ENCODE data around the gene CDC25B. TPM values are rescaled to one million over a fixed set of nuclear protein-coding genes. Genes with fewer than 3 reads are reported as not detected.

CDC25B gene
- total and polyA plus RNA-seq, 2 of the 13 experiments (the other 11 are each of a cell fraction or from before 2014, with no cell fraction given), result 14.5 to 19.4 TPM

- TF ChIP-seq BCL6 (CRISPR knock-in tag; IDR thresholded peaks at IDR 0.05) (0 out of 2 replicates have a peak, but pooled peaks have one; percentile 6), HMGXB3 (CRISPR knock-in tag; IDR thresholded peaks at IDR 0.05; ENCODE audit: borderline replicate concordance) (0 out of 2 replicates have a peak, but pooled peaks have one; percentile 33), ZNF616 (CRISPR knock-in tag; IDR thresholded peaks at IDR 0.05; ENCODE audit: low read depth) (peak; percentile 47; the same call in 1 of the 2 replicates), CREB1 (IDR thresholded peaks at IDR 0.05) (no peak), CREB1 (CRISPR knock-in tag; IDR thresholded peaks at IDR 0.05) (no peak), ZNF225 (CRISPR knock-in tag; IDR thresholded peaks at IDR 0.05) (peak; percentile 92), ZNF776 (CRISPR knock-in tag; IDR thresholded peaks at IDR 0.05) (no peak), BCL3 (CRISPR knock-in tag; IDR thresholded peaks at IDR 0.05) (0 out of 2 replicates have a peak, but pooled peaks have one; percentile 4), TCF7 (IDR thresholded peaks at IDR 0.05; ENCODE audit: low read depth) (no peak), TIGD3 (CRISPR knock-in tag; IDR thresholded peaks at IDR 0.05; ENCODE audit: borderline replicate concordance) (no peak), MAFG (CRISPR knock-in tag; IDR thresholded peaks at IDR 0.05) (no peak), RFX3 (CRISPR knock-in tag; IDR thresholded peaks at IDR 0.05) (no peak), NRL (CRISPR knock-in tag; IDR thresholded peaks at IDR 0.05; ENCODE audit: borderline replicate concordance) (peak; percentile 95), ZNF781 (CRISPR knock-in tag; IDR thresholded peaks at IDR 0.05; ENCODE audit: borderline replicate concordance, not compliant biosample characterization) (no peak), ARID2 (CRISPR knock-in tag; IDR thresholded peaks at IDR 0.05; ENCODE audit: borderline replicate concordance) (no peak), ZNF597 (CRISPR knock-in tag; IDR thresholded peaks at IDR 0.05) (no peak), ZNF766 (CRISPR knock-in tag; IDR thresholded peaks at IDR 0.05; ENCODE audit: borderline replicate concordance) (no peak), ARNT2 (CRISPR knock-in tag; IDR thresholded peaks at IDR 0.05; ENCODE audit: low read depth) (no peak), TFDP2 (CRISPR knock-in tag; IDR thresholded peaks at IDR 0.05) (peak; percentile 6; the same call in 1 of the 2 replicates), CREBL2 (CRISPR knock-in tag; IDR thresholded peaks at IDR 0.05; ENCODE audit: borderline replicate concordance) (0 out of 2 replicates have a peak, but pooled peaks have one; percentile 55), ZNF678 (CRISPR knock-in tag; IDR thresholded peaks at IDR 0.05) (no peak)
These were observed 10.0 kb upstream of the CDC25B start (continued) for GRCh38 chr20:3786126-3786484.

Data from HepG2 (cell line).